GM12878 (cell line): ENCODE results near the gene SLC2A1. TPM values are rescaled to one million over a fixed set of nuclear protein-coding genes. Genes with fewer than 3 reads are reported as not detected.

Source experiments
- CBX3 ChIP-seq: fragments of 200-600 bp; sonication (generic); IDR thresholded peaks from 2 replicates; pipeline ENCODE4 v1.6.1; 2016; ENCODE audit warnings: low read depth, borderline replicate concordance
- CHD4 ChIP-seq: fragments of 200-600 bp; sonication (generic); IDR thresholded peaks from 2 replicates; pipeline ENCODE4 v1.6.1; 2016; ENCODE audit warnings: mild to moderate bottlenecking
- E2F4 ChIP-seq: IDR thresholded peaks from 2 replicates; pipeline ENCODE4 v1.6.1; 2012; ENCODE audit warnings: low read depth, low read length, improper control_type of control experiment
- EED ChIP-seq: sonication (generic); IDR thresholded peaks from 2 replicates; pipeline ENCODE4 v1.6.1; 2016; ENCODE audit warnings: antibody characterized with exemption, low read depth
- GABPA ChIP-seq: IDR thresholded peaks from 2 replicates; pipeline ENCODE4 v1.6.1; 2014; ENCODE audit warnings: antibody characterized with exemption, low read depth, mild to moderate bottlenecking, inconsistent platforms
- GATAD2B ChIP-seq: fragments of 450-650 bp; conservative IDR thresholded peaks from 2 replicates; pipeline ENCODE4 v1.6.1; 2017; ENCODE audit warnings: low read depth, mild to moderate bottlenecking, moderate library complexity
- KAT2A ChIP-seq: conservative IDR thresholded peaks from 2 replicates; pipeline ENCODE4 v1.6.1; 2011; ENCODE audit warnings: low read depth, low read length; ENCODE audit not compliant: control insufficient read depth
- LARP7 ChIP-seq: fragments of 450-650 bp; IDR thresholded peaks from 2 replicates; pipeline ENCODE4 v1.6.1; 2017; ENCODE audit warnings: mild to moderate bottlenecking
- MAX ChIP-seq: IDR thresholded peaks from 2 replicates; pipeline ENCODE4 v1.6.1; 2012; ENCODE audit warnings: low read depth, low read length, improper control_type of control experiment
- NFIC ChIP-seq: IDR thresholded peaks from 2 replicates; pipeline ENCODE4 v1.6.1; 2012; ENCODE audit warnings: low read depth, mild to moderate bottlenecking, inconsistent platforms, low read length, moderate library complexity
- PAX8 ChIP-seq: fragments of 450-650 bp; IDR thresholded peaks from 2 replicates; pipeline ENCODE4 v1.6.1; 2017; ENCODE audit warnings: mild to moderate bottlenecking, moderate library complexity
- PBX3 ChIP-seq: IDR thresholded peaks from 2 replicates; pipeline ENCODE4 v1.6.1; 2011; ENCODE audit warnings: mild to moderate bottlenecking, low read depth, low read length, moderate library complexity; ENCODE audit not compliant: insufficient replicate concordance
- POLR2A ChIP-seq: IDR thresholded peaks from 2 replicates; pipeline ENCODE4 v1.6.1; 2011; ENCODE audit warnings: low read depth, mild to moderate bottlenecking, low read length
- RAD21 ChIP-seq: IDR thresholded peaks from 2 replicates; pipeline ENCODE4 v1.6.1; 2011; ENCODE audit warnings: mild to moderate bottlenecking, low read depth, low read length, moderate library complexity; ENCODE audit not compliant: insufficient read depth
- RELA ChIP-seq: fragments of 450-650 bp; IDR thresholded peaks from 2 replicates; pipeline ENCODE4 v1.8.0; 2014; ENCODE audit warnings: borderline replicate concordance; ENCODE audit not compliant: partially characterized antibody
- RFX5 ChIP-seq: IDR thresholded peaks from 2 replicates; pipeline ENCODE4 v1.6.1; 2011; ENCODE audit warnings: low read depth, low read length, improper control_type of control experiment
- SIN3A ChIP-seq: IDR thresholded peaks from 2 replicates; pipeline ENCODE4 v1.6.1; 2012; ENCODE audit warnings: low read depth, low read length, improper control_type of control experiment
- SP1 ChIP-seq: IDR thresholded peaks from one replicate; pipeline ENCODE4 v1.6.1; 2011; ENCODE audit warnings: low read depth, low read length
- SREBF2 ChIP-seq: IDR thresholded peaks from 2 replicates; pipeline ENCODE4 v1.6.1; 2012; ENCODE audit warnings: mild to moderate bottlenecking, low read length
- SUPT20H ChIP-seq: IDR thresholded peaks from 2 replicates; pipeline ENCODE4 v1.6.1; 2011; ENCODE audit warnings: low read depth, mild to moderate bottlenecking, low read length, moderate library complexity, borderline replicate concordance; ENCODE audit not compliant: control insufficient read depth
- USF2 ChIP-seq: IDR thresholded peaks from 2 replicates; pipeline ENCODE4 v1.6.1; 2011; ENCODE audit warnings: low read depth, low read length, improper control_type of control experiment, borderline replicate concordance
- YY1 ChIP-seq: IDR thresholded peaks from 2 replicates; pipeline ENCODE4 v1.6.1; 2011; ENCODE audit warnings: low read depth, mild to moderate bottlenecking, low read length
- ZBED1 ChIP-seq: IDR thresholded peaks from 2 replicates; pipeline ENCODE4 v1.6.1; 2016; ENCODE audit warnings: borderline replicate concordance
- ZNF207 ChIP-seq: fragments of 450-650 bp; IDR thresholded peaks from 2 replicates; pipeline ENCODE4 v1.6.1; 2014; ENCODE audit warnings: antibody characterized with exemption, mild to moderate bottlenecking, borderline replicate concordance
- ZNF592 ChIP-seq: fragments of 450-650 bp; IDR thresholded peaks from 2 replicates; pipeline ENCODE4 v1.6.1; 2017; ENCODE audit warnings: mild to moderate bottlenecking, moderate library complexity
- polyA plus RNA-seq, 11 experiments: library from polyadenylated mRNA; depleted of rRNA in 4 of 11; unstranded in 6 of 11; stranded (reverse) in 5 of 11; fragments of >200 nt; fragmentation: Nextera tagmentation in 4 of 11; fragmentation: Illumina TruSeq in 1 of 11; extraction: Ambion mirVana in 4 of 11; extraction: Trizol in 1 of 11; gene quantifications; 1 replicate in 1 of 11; 2 replicates in 10 of 11; pipeline versions ENCODE4 v1.2.1 to v1.2.3, GENCODE V29; 2011 to 2016; ENCODE audit warnings: inconsistent platforms in 2 of 11, missing spikeins in 2 of 11, low read depth in 1 of 11
- total RNA-seq, 4 experiments: library from RNA; depleted of rRNA in 3 of 4; stranded (reverse); fragments of >200 nt in 3 of 4; fragmentation: Illumina TruSeq in 1 of 4; extraction: Trizol in 1 of 4; gene quantifications; 2 replicates each; pipeline versions ENCODE4 v1.2.1 to v1.2.3, GENCODE V29; 2013 to 2021

The SLC2A1 gene
- total and polyA plus RNA-seq, 10 of the 15 experiments (the other 5 are each of a cell fraction or from before 2014, with no cell fraction given): 5.7 to 66.0 (median 44.2) TPM

GRCh38 chr1:42940851-42941639, 17.6 kb downstream of the SLC2A1 start (continued):
- TF ChIP-seq SUPT20H: no peak
- no peak for TF ChIP-seq PAX8
- TF ChIP-seq PBX3: no peak
- no peak for TF ChIP-seq CBX3
- TF ChIP-seq ZNF592: no peak
- TF ChIP-seq RAD21: no peak
- no peak for TF ChIP-seq YY1
- TF ChIP-seq USF2: no peak
- no peak for TF ChIP-seq RFX5
- TF ChIP-seq KAT2A: no peak
- TF ChIP-seq E2F4: no peak
- peak; percentile 39; the same call in 1 of the 2 replicates for TF ChIP-seq GATAD2B
- TF ChIP-seq MAX: no peak
- TF ChIP-seq SIN3A: no peak
- TF ChIP-seq EED: peak; percentile 83
- no peak for TF ChIP-seq RELA
- peak; percentile 28; the same call in 1 of the 2 replicates for TF ChIP-seq ZBED1
- TF ChIP-seq POLR2A: no peak; the same call in 1 of the 2 replicates
- TF ChIP-seq NFIC: peak; percentile 80; the same call in 1 of the 2 replicates
- no peak for TF ChIP-seq CHD4
- TF ChIP-seq GABPA: no peak; the same call in 1 of the 2 replicates
- no peak for TF ChIP-seq ZNF207
- TF ChIP-seq SP1: no peak
- TF ChIP-seq SREBF2: no peak
- no peak for TF ChIP-seq LARP7
